ENCODE results near the gene POLA2.

- no peak for TF ChIP-seq CTCF (IDR thresholded peaks at IDR 0.05)
- TF ChIP-seq CHD2 (IDR thresholded peaks at IDR 0.05; ENCODE audit: low read length, partially characterized antibody): no peak
- TF ChIP-seq NFE2L2 (conservative IDR thresholded peaks at IDR 0.05; ENCODE audit: low read length): no peak
- TF ChIP-seq PBX3 (IDR thresholded peaks at IDR 0.05): no peak
Observed at GRCh38 chr11:65334696-65335295, 73.0 kb downstream of the POLA2 start.

All from A549 (cell line).